PC-9 (cell line): Measurements from ENCODE around the gene MIEN1. TPM values are rescaled to one million over a fixed set of nuclear protein-coding genes. Genes with fewer than 3 reads are reported as not detected.
"Not testable (repeated sequence)": the region's sequence is repeated elsewhere in the genome, so short reads cannot be mapped to it uniquely, and the experiment has no call there.

ENCODE experiments used
- BruUV-seq: library from RNA; stranded (reverse); fragments of 400-500 nt; replicated peaks from 2 replicates; lab custom pipeline; 2021; lab: Mats Ljungman, UMichigan
- CTCF ChIA-PET: fragments of 300-600 bp; sonication (Branson Sonifier 250); formaldehyde crosslinking; loops from one replicate; lab custom pipeline; 2022; ENCODE audit warnings: antibody characterized with exemption; lab: Charles Lee
- POLR2A ChIA-PET: fragments of 300-600 bp; sonication (Branson Sonifier 250); formaldehyde crosslinking; loops from one replicate; lab custom pipeline; 2022; ENCODE audit warnings: antibody characterized with exemption; ENCODE audit not compliant: unreplicated experiment; lab: Charles Lee
- DNase-seq, 2 experiments: peaks; one replicate each; pipeline versions ENCODE4 v3.0.0 to v3.0.0-alpha.2; 2015 to 2022; ENCODE audit warnings: mixed read lengths in 1 of 2
- H2AFZ ChIP-seq: fragments of 200-600 bp; sonication (generic); 2 replicates; pipeline ENCODE4 v1.8.1; 2017; ENCODE audit warnings: antibody characterized with exemption
- H3F3A ChIP-seq: fragments of 200-600 bp; sonication (generic); 2 replicates; pipeline ENCODE4 v1.8.1; 2017; ENCODE audit warnings: antibody characterized with exemption, mild to moderate bottlenecking, low read depth; ENCODE audit not compliant: insufficient read depth
- H3K27ac ChIP-seq: fragments of 200-600 bp; sonication (generic); 2 replicates; pipeline ENCODE4 v1.6.1; 2016; ENCODE audit warnings: mixed run types
- H3K27me3 ChIP-seq: fragments of 200-600 bp; sonication (generic); 2 replicates; pipeline ENCODE4 v1.6.1; 2016; ENCODE audit warnings: low read depth, mixed run types; ENCODE audit not compliant: insufficient read depth
- H3K36me3 ChIP-seq: fragments of 200-600 bp; sonication (generic); 2 replicates; pipeline ENCODE4 v1.6.1; 2016; ENCODE audit warnings: low read depth, mixed run types
- H3K4me1 ChIP-seq: fragments of 200-600 bp; sonication (generic); replicated peaks from 2 replicates; pipeline ENCODE4 v1.6.1; 2016; ENCODE audit warnings: mixed run types; ENCODE audit not compliant: insufficient read depth
- H3K4me2 ChIP-seq: fragments of 200-600 bp; sonication (generic); 2 replicates; pipeline ENCODE4 v1.6.1; 2017; ENCODE audit warnings: mixed run types
- H3K4me3 ChIP-seq: fragments of 200-600 bp; sonication (generic); 2 replicates; pipeline ENCODE4 v1.6.1; 2016; ENCODE audit warnings: mixed run types
- H3K79me2 ChIP-seq: fragments of 200-600 bp; sonication (generic); 2 replicates; pipeline ENCODE4 v1.6.1; 2017; ENCODE audit warnings: low read depth, mixed run types
- H3K9me2 ChIP-seq: fragments of 200-600 bp; sonication (generic); 2 replicates; pipeline ENCODE4 v1.8.1; 2017; ENCODE audit warnings: mild to moderate bottlenecking; ENCODE audit not compliant: insufficient read depth
- H3K9me3 ChIP-seq: fragments of 200-600 bp; sonication (generic); 2 replicates; pipeline ENCODE4 v1.8.1; 2016; ENCODE audit warnings: low read depth; ENCODE audit not compliant: insufficient read depth
- H4K20me1 ChIP-seq: fragments of 200-600 bp; sonication (generic); 2 replicates; pipeline ENCODE4 v1.8.1; 2017; ENCODE audit not compliant: insufficient read depth
- EZH2 ChIP-seq: fragments of 200-600 bp; sonication (generic); IDR thresholded peaks from 2 replicates; pipeline ENCODE4 v1.8.0; 2017; ENCODE audit warnings: antibody characterized with exemption, low read depth
- intact Hi-C: fragments of 100-400 bp; cut with micrococcal nuclease; formaldehyde crosslinking; loops from one replicate; pipeline ENCODE4 v1.10.0; 2022; ENCODE audit not compliant: unreplicated experiment
- total RNA-seq: library from RNA; stranded (reverse); gene quantifications from 2 replicates; pipeline ENCODE4 v1.2.3, GENCODE V29; 2021
- TF ChIP-seq, protein P1 (sequence below): fragments of 200-600 bp; sonication (generic); conservative IDR thresholded peaks from 2 replicates; pipeline ENCODE4 v1.6.1; 2017; ENCODE audit warnings: mixed run types, antibody characterized with exemption, mild to moderate bottlenecking, moderate library complexity

Gene MIEN1
- total RNA-seq, 1 experiment from 2014 or later, result 49.2 TPM

DNA sequence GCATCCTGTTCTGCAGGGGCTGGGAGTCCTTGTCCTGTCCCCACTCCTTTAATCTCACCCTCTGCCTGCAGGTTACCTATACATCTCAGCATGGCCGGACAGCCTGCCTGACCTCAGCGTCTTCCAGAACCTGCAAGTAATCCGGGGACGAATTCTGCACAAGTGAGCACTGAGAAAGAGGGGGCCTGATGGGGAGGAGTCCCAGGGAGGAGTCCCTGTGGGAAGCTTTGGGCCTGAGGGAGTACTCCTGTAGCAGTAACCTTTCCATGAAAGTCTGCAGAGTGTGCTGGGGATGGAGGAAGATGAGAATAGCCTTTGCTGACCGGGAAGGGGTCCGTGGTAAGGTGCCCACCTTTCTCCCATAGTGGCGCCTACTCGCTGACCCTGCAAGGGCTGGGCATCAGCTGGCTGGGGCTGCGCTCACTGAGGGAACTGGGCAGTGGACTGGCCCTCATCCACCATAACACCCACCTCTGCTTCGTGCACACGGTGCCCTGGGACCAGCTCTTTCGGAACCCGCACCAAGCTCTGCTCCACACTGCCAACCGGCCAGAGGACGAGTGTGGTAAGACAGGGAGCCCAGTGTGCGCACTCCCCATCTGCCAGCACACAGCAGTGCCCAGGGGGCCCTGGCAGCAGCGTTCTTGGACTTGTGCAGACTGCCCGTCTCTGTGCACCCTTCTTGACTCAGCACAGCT lies 14.8 kb downstream of the MIEN1 start:
- ChIA-PET POLR2A (no interaction called here), CTCF (interaction anchor here (0.7 kb wide), 1 partner anchor 165 kb away, joined by 3 read pairs; no protein-coding TSS in a partner anchor)
- H3K27ac ChIP-seq, result no peak overlapping the region
- no peak for TF ChIP-seq EZH2
- TF ChIP-seq, protein P1, sequence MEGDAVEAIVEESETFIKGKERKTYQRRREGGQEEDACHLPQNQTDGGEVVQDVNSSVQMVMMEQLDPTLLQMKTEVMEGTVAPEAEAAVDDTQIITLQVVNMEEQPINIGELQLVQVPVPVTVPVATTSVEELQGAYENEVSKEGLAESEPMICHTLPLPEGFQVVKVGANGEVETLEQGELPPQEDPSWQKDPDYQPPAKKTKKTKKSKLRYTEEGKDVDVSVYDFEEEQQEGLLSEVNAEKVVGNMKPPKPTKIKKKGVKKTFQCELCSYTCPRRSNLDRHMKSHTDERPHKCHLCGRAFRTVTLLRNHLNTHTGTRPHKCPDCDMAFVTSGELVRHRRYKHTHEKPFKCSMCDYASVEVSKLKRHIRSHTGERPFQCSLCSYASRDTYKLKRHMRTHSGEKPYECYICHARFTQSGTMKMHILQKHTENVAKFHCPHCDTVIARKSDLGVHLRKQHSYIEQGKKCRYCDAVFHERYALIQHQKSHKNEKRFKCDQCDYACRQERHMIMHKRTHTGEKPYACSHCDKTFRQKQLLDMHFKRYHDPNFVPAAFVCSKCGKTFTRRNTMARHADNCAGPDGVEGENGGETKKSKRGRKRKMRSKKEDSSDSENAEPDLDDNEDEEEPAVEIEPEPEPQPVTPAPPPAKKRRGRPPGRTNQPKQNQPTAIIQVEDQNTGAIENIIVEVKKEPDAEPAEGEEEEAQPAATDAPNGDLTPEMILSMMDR, result no peak
- H4K20me1 ChIP-seq, result no peaks in the 10 kb centered on the region
- no TSS peak for BruUV-seq
- DNase-seq, result no peak
- no peaks in the 10 kb centered on the region for H3K9me2 ChIP-seq
- no peaks in the 10 kb centered on the region for H3K4me1 ChIP-seq
- intact Hi-C loops, result no loop called here
- no peaks in the 10 kb centered on the region for H3K36me3 ChIP-seq
- no peak overlapping the region for H3K4me3 ChIP-seq
- H3F3A ChIP-seq, result peaks cover 3% of the 10 kb centered on the region; the same call in 1 of the 2 replicates
- H3K4me2 ChIP-seq, result no peak overlapping the region
- no peaks in the 10 kb centered on the region for H3K79me2 ChIP-seq
- no peaks in the 10 kb centered on the region for H3K27me3 ChIP-seq
- H3K9me3 ChIP-seq, result no peaks in the 10 kb centered on the region
- H2AFZ ChIP-seq, result no peak overlapping the region

- Histone ChIP-seq H3K9me2 (no peaks in the 10 kb centered on the region), H4K20me1 (no peaks in the 10 kb centered on the region), H3K27me3 (no peaks in the 10 kb centered on the region), H3K4me1 (no peaks in the 10 kb centered on the region), H2AFZ (no peak overlapping the region), H3K4me3 (no peak overlapping the region), H3K36me3 (no peaks in the 10 kb centered on the region), H3F3A (peaks cover 3% of the 10 kb centered on the region; the same call in 1 of the 2 replicates), H3K27ac (no peak overlapping the region), H3K4me2 (no peak overlapping the region), H3K9me3 (no peaks in the 10 kb centered on the region), H3K79me2 (no peaks in the 10 kb centered on the region)
- BruUV-seq, result no TSS peak
- no peak for DNase-seq
- intact Hi-C loops, result no loop called here
- no peak for TF ChIP-seq EZH2
- TF ChIP-seq, protein P1, result no peak
- POLR2A ChIA-PET, result no interaction called here
- CTCF ChIA-PET, result no interaction called here
Observed at GRCh38 chr17:39714234-39714633, 16.1 kb downstream of the MIEN1 start.

- Histone ChIP-seq H3F3A (peaks cover 1% of the 10 kb centered on the region; the same call in 1 of the 2 replicates), H3K9me2 (no peaks in the 10 kb centered on the region), H3K27me3 (no peaks in the 10 kb centered on the region), H2AFZ (no peak overlapping the region), H4K20me1 (0 out of 2 replicates have a peak, but pooled peaks cover 4% of the 10 kb centered on the region), H3K36me3 (no peaks in the 10 kb centered on the region), H3K79me2 (peaks cover 13% of the 10 kb centered on the region), H3K27ac (no peak overlapping the region), H3K9me3 (no peaks in the 10 kb centered on the region), H3K4me1 (peaks cover 13% of the 10 kb centered on the region), H3K4me2 (no peak overlapping the region), H3K4me3 (no peak overlapping the region)
- intact Hi-C loops, result no loop called here
- TF ChIP-seq, protein P1, result no peak
- TF ChIP-seq EZH2, result no peak
- POLR2A ChIA-PET, result no interaction called here
- BruUV-seq, result no TSS peak
- DNase-seq, result no peak
- CTCF ChIA-PET, result no interaction called here
Observed at GRCh38 chr17:39711851-39712250, 18.5 kb downstream of the MIEN1 start.

DNA sequence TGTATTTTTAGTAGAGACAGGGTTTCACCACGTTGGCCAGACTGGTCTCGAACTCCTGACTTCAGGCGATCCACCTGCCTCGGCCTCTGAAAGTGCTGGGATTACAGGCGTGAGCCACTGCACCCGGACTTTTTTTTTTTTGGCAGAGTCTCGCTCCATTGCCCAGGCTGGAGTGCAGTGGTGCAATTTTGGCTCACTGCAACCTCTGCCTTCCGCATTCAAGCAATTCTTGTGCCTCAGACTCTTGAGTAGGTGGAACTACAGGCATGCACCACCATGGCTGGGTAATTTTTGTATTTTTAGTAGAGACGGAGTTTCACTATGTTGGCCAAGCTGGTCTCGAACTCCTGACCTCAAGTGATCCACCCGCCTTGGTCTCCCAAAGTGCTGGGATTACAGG lies 19.3 kb downstream of the MIEN1 start:
- H2AFZ ChIP-seq, BruUV-seq, H3K4me3 ChIP-seq, H3K27ac ChIP-seq, H3K36me3 ChIP-seq, H3K27me3 ChIP-seq, H3F3A ChIP-seq, intact Hi-C loops, POLR2A ChIA-PET, H3K4me2 ChIP-seq, H4K20me1 ChIP-seq, H3K9me3 ChIP-seq, DNase-seq, H3K9me2 ChIP-seq: not testable (repeated sequence)
- Histone ChIP-seq H3K4me1 (peaks cover 21% of the 10 kb centered on the region), H3K79me2 (peaks cover 17% of the 10 kb centered on the region)
- CTCF ChIA-PET, result interaction anchor here (0.5 kb wide), 1 partner anchor 22 kb away, joined by 3 read pairs; no protein-coding TSS in a partner anchor
